ENCODE data around the gene RND1. TPM values are rescaled to one million over a fixed set of nuclear protein-coding genes. Genes with fewer than 3 reads are reported as not detected.

The RND1 gene
- polyA plus RNA-seq, 3 donors: 0.40 to 0.49 TPM; not detected in 1

GRCh38 chr12:48816143-48816854 lies 49.4 kb downstream of the RND1 start:
- H3K36me3 Mint-ChIP-seq: peaks cover 0 to 7% of the 10 kb centered on the region in 2 donors
- no peak overlapping the region for H3K27ac Mint-ChIP-seq
- H3K27me3 Mint-ChIP-seq (ENCODE audit: low read depth in 3 of 3): peaks cover 35 to 49% (median 39%) of the 10 kb centered on the region in 3 donors
- H3K27ac ChIP-seq (ENCODE audit: low read depth in 1 of 2, low read length in 2 of 2): no peak overlapping the region
- peak overlapping the region in 1 of 3 experiments; percentile 95 for H3K4me3 ChIP-seq (replicated peaks in 1 of 3; ENCODE audit: low read depth in 2 of 3, low read length in 3 of 3)
- peaks cover 0 to 5% (median 0%) of the 10 kb centered on the region in 7 donors for H3K9me3 Mint-ChIP-seq
- intact Hi-C loops (cut with micrococcal nuclease): no loop called here
- WGBS (ENCODE audit: insufficient coverage): no CpG with 5 or more reads among the region's 3 CpGs
- TF ChIP-seq CTCF (IDR thresholded peaks at IDR 0.05): no peak
- H2AFZ ChIP-seq (ENCODE audit: insufficient read depth, low read depth, low read length, poor library complexity, severe bottlenecking): peak overlapping the region; percentile 100
- DNase-seq: peak in 1 of 3 donors; percentile 1
- no peaks in the 10 kb centered on the region for H3K36me3 ChIP-seq (replicated peaks in 1 of 2; ENCODE audit: control insufficient read depth in 1 of 2, insufficient read depth in 2 of 2, low read length in 2 of 2)
- peaks cover 25 to 39% of the 10 kb centered on the region in 2 donors for H3K4me1 ChIP-seq (ENCODE audit: control insufficient read depth in 1 of 2, insufficient read depth in 2 of 2, low read length in 2 of 2)
- peaks cover 17 to 40% of the 10 kb centered on the region in 2 donors for H3K27me3 ChIP-seq (ENCODE audit: control insufficient read depth in 2 of 2, insufficient read depth in 2 of 2, low read length in 2 of 2)
- no peaks in the 10 kb centered on the region for H4K20me1 ChIP-seq (ENCODE audit: insufficient read depth, low read length)
- H3K4me2 ChIP-seq (replicated peaks; ENCODE audit: extremely low read depth, low read length, poor library complexity, severe bottlenecking): peak overlapping the region; percentile 98
- no peak overlapping the region for H3K9ac ChIP-seq (ENCODE audit: insufficient read depth, low read length, poor library complexity, severe bottlenecking)
- no peaks in the 10 kb centered on the region for H3K79me2 ChIP-seq (ENCODE audit: insufficient read depth, low read length)
- H3K4me3 Mint-ChIP-seq: peak overlapping the region; percentile 96 to 99
- peaks cover 35% of the 10 kb centered on the region for H3K4me1 Mint-ChIP-seq
- no peaks in the 10 kb centered on the region for H3K9me3 ChIP-seq (replicated peaks in 1 of 2; ENCODE audit: control insufficient read depth in 1 of 2, insufficient read depth in 1 of 2, low read length in 2 of 2)

- H4K20me1 ChIP-seq (ENCODE audit: insufficient read depth, low read length): no peaks in the 10 kb centered on the region
- peak overlapping the region in 1 of 2 donors; percentile 66 for H3K27ac ChIP-seq (ENCODE audit: low read depth in 1 of 2, low read length in 2 of 2)
- WGBS (ENCODE audit: insufficient coverage): under 1% methylated on average over 52 of the region's 54 CpGs
- peaks cover 35% of the 10 kb centered on the region for H3K4me1 Mint-ChIP-seq
- H3K36me3 Mint-ChIP-seq: peaks cover 0 to 7% of the 10 kb centered on the region in 2 donors
- H3K27me3 ChIP-seq (ENCODE audit: control insufficient read depth in 2 of 2, insufficient read depth in 2 of 2, low read length in 2 of 2): peaks cover 17 to 39% of the 10 kb centered on the region in 2 donors
- H3K9me3 Mint-ChIP-seq: peaks cover 0 to 5% (median 0%) of the 10 kb centered on the region in 7 donors
- H3K79me2 ChIP-seq (ENCODE audit: insufficient read depth, low read length): no peaks in the 10 kb centered on the region
- H2AFZ ChIP-seq (ENCODE audit: insufficient read depth, low read depth, low read length, poor library complexity, severe bottlenecking): peak overlapping the region; percentile 100
- peaks cover 30 to 46% (median 40%) of the 10 kb centered on the region in 3 donors for H3K27me3 Mint-ChIP-seq (ENCODE audit: low read depth in 3 of 3)
- DNase-seq: peak; percentile 34 to 47 (median 44)
- H3K9me3 ChIP-seq (replicated peaks in 1 of 2; ENCODE audit: control insufficient read depth in 1 of 2, insufficient read depth in 1 of 2, low read length in 2 of 2): no peaks in the 10 kb centered on the region
- intact Hi-C loops (cut with micrococcal nuclease): no loop called here
- peak overlapping the region; percentile 98 for H3K4me2 ChIP-seq (replicated peaks; ENCODE audit: extremely low read depth, low read length, poor library complexity, severe bottlenecking)
- H3K4me1 ChIP-seq (ENCODE audit: control insufficient read depth in 1 of 2, insufficient read depth in 2 of 2, low read length in 2 of 2): peaks cover 25 to 39% of the 10 kb centered on the region in 2 donors
- TF ChIP-seq CTCF (IDR thresholded peaks at IDR 0.05): no peak
- H3K4me3 Mint-ChIP-seq: peak overlapping the region; percentile 96 to 99
- H3K9ac ChIP-seq (ENCODE audit: insufficient read depth, low read length, poor library complexity, severe bottlenecking): peak overlapping the region; percentile 69
- H3K4me3 ChIP-seq (replicated peaks in 1 of 3; ENCODE audit: low read depth in 2 of 3, low read length in 3 of 3): peak overlapping the region; percentile 53 to 95 (median 66)
- H3K27ac Mint-ChIP-seq: peak overlapping the region; percentile 37 to 92 (median 78)
- H3K36me3 ChIP-seq (replicated peaks in 1 of 2; ENCODE audit: control insufficient read depth in 1 of 2, insufficient read depth in 2 of 2, low read length in 2 of 2): no peaks in the 10 kb centered on the region
These were observed 50.3 kb downstream of the RND1 start for GRCh38 chr12:48815126-48816110.

Measured in CD14-positive monocyte (primary cell).